GM21529 (cell line): ENCODE data around the gene LAX1.
A peak's percentile ranks its signal among the peaks of the same experiment; 100 is the strongest.
"Not testable (repeated sequence)": the region's sequence is repeated elsewhere in the genome, so short reads cannot be mapped to it uniquely, and the experiment has no call there.

Experiments used
- ATAC-seq: cut with Tn5 transposase; IDR thresholded peaks from one replicate; pipeline ENCODE4 v1.9.1; 2021; ENCODE audit not compliant: unreplicated experiment

The LAX1 gene

GRCh38 chr1:203765029-203765837 is at the start of gene LAX1:
Gene LAX1 (plus strand): TSS chr1:203765183. CDS start chr1:203765566, 383 bp downstream.
- ATAC-seq: peak; percentile 90

- ATAC-seq: no peak
Measured at GRCh38 chr1:203717120-203717519, 47.9 kb upstream of the LAX1 start.

- no peak for ATAC-seq
Measured at GRCh38 chr1:203720242-203720641, 44.7 kb upstream of the LAX1 start.

GRCh38 chr1:203722909-203723308 is 42.1 kb upstream of the LAX1 start:
- no peak for ATAC-seq

GRCh38 chr1:203726417-203726867 is 38.5 kb upstream of the LAX1 start:
- ATAC-seq: no peak

GRCh38 chr1:203733009-203733863 is 31.7 kb upstream of the LAX1 start:
- no peak for ATAC-seq

- ATAC-seq: no peak
Measured at GRCh38 chr1:203742436-203742835, 22.5 kb upstream of the LAX1 start.

- no peak for ATAC-seq
Measured at GRCh38 chr1:203743091-203743571, 21.9 kb upstream of the LAX1 start.

GRCh38 chr1:203744075-203744972 is 20.7 kb upstream of the LAX1 start:
- ATAC-seq: peak; percentile 82

- ATAC-seq: no peak
Measured at GRCh38 chr1:203746281-203746680, 18.7 kb upstream of the LAX1 start.

- no peak for ATAC-seq
Measured at GRCh38 chr1:203751051-203751450, 13.9 kb upstream of the LAX1 start.

GRCh38 chr1:203751618-203752361 is 13.2 kb upstream of the LAX1 start:
- ATAC-seq: not testable (repeated sequence)

- peak; percentile 67 for ATAC-seq
Measured at GRCh38 chr1:203754455-203754864, 10.5 kb upstream of the LAX1 start.

- no peak for ATAC-seq
Measured at GRCh38 chr1:203756036-203756435, 8.9 kb upstream of the LAX1 start.

- not testable (repeated sequence) for ATAC-seq
Measured at GRCh38 chr1:203758749-203759148, 6.2 kb upstream of the LAX1 start.

- ATAC-seq: no peak
Measured at GRCh38 chr1:203760506-203760905, 4.5 kb upstream of the LAX1 start.

GRCh38 chr1:203761958-203762357 is 3.0 kb upstream of the LAX1 start:
- ATAC-seq: not testable (repeated sequence)

- no peak for ATAC-seq
Measured at GRCh38 chr1:203763505-203763904, 1.5 kb upstream of the LAX1 start.

- ATAC-seq: no peak
Measured at GRCh38 chr1:203764105-203765028, 616 bp upstream of the LAX1 start.
